ENCODE measurements around the gene BANP.

Gene BANP

GRCh38 chr16:87952751-87953150 is 1.5 kb downstream of the BANP start:
- no peak for DNase-seq

GRCh38 chr16:87953308-87954215 is 2.3 kb downstream of the BANP start:
- peak; percentile 17 for DNase-seq

GRCh38 chr16:87954361-87954760 is 3.1 kb downstream of the BANP start:
- DNase-seq, result no peak

- DNase-seq, result no peak
These were observed 3.6 kb downstream of the BANP start for GRCh38 chr16:87954826-87955225.

- no peak for DNase-seq
These were observed 4.3 kb downstream of the BANP start for GRCh38 chr16:87955302-87956097.

GRCh38 chr16:87956098-87956364 is 4.8 kb downstream of the BANP start:
- no peak for DNase-seq

GRCh38 chr16:87956365-87957231 is 5.4 kb downstream of the BANP start:
- DNase-seq, result peak; percentile 46

- no peak for DNase-seq
These were observed 6.3 kb downstream of the BANP start for GRCh38 chr16:87957296-87958094.

- DNase-seq, result no peak
These were observed 7.4 kb downstream of the BANP start for GRCh38 chr16:87958632-87959031.

- no peak for DNase-seq
These were observed 8.3 kb downstream of the BANP start for GRCh38 chr16:87959391-87959990.

- DNase-seq, result no peak
These were observed 9.1 kb downstream of the BANP start for GRCh38 chr16:87960296-87960695.

GRCh38 chr16:87960852-87961251 is 9.6 kb downstream of the BANP start:
- no peak for DNase-seq

- DNase-seq, result no peak
These were observed 10.4 kb downstream of the BANP start for GRCh38 chr16:87961623-87962022.

- no peak for DNase-seq
These were observed 12.2 kb downstream of the BANP start for GRCh38 chr16:87963400-87963799.

- DNase-seq, result no peak
These were observed 12.9 kb downstream of the BANP start for GRCh38 chr16:87964049-87964659.

- DNase-seq, result no peak
These were observed 14.2 kb downstream of the BANP start for GRCh38 chr16:87965417-87965816.

- no peak for DNase-seq
These were observed 14.9 kb downstream of the BANP start for GRCh38 chr16:87966064-87966645.

GRCh38 chr16:87966685-87967185 is 15.5 kb downstream of the BANP start:
- no peak for DNase-seq

- DNase-seq, result no peak
These were observed 17.3 kb downstream of the BANP start for GRCh38 chr16:87968541-87968940.

GRCh38 chr16:87970186-87970585 is 19.0 kb downstream of the BANP start:
- no peak for DNase-seq

- DNase-seq, result no peak
These were observed 20.7 kb downstream of the BANP start for GRCh38 chr16:87971933-87972332.

All from GF-D8 (cell line).